ENCODE measurements around the gene PRKRA. TPM values are rescaled to one million over a fixed set of nuclear protein-coding genes. Genes with fewer than 3 reads are reported as not detected.

PRKRA gene
- polyA plus RNA-seq, 1 experiment: 30.4 TPM

DNA sequence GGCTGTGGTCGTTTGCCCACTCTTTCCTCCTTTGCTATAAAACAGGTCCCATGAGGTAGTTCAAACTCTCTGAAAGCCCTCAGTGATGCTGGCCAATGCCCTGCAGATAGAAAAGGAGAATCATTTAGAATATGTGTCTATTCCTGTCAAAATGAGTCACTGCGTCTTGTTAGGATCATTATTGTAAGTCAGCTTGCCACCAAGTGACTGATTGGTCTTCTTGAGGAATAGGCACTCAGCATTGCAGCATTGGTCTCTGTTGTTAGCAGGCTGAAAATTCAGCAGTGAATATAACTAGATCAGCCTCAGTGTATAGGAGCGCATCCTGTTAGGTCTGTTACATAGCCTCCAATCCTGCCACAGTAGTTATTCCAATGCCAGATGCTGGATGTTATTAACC lies 28.9 kb downstream of the PRKRA start:
- TF ChIP-seq, protein P1, sequence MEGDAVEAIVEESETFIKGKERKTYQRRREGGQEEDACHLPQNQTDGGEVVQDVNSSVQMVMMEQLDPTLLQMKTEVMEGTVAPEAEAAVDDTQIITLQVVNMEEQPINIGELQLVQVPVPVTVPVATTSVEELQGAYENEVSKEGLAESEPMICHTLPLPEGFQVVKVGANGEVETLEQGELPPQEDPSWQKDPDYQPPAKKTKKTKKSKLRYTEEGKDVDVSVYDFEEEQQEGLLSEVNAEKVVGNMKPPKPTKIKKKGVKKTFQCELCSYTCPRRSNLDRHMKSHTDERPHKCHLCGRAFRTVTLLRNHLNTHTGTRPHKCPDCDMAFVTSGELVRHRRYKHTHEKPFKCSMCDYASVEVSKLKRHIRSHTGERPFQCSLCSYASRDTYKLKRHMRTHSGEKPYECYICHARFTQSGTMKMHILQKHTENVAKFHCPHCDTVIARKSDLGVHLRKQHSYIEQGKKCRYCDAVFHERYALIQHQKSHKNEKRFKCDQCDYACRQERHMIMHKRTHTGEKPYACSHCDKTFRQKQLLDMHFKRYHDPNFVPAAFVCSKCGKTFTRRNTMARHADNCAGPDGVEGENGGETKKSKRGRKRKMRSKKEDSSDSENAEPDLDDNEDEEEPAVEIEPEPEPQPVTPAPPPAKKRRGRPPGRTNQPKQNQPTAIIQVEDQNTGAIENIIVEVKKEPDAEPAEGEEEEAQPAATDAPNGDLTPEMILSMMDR (IDR thresholded peaks at IDR 0.05; ENCODE audit: insufficient read depth, low read depth, low read length): no peak
- Histone ChIP-seq H3K36me3 (ENCODE audit: control insufficient read depth, insufficient read depth, low read length) (no peaks in the 10 kb centered on the region), H3K4me3 (ENCODE audit: low read depth, low read length) (no peak overlapping the region), H3K27me3 (ENCODE audit: control insufficient read depth, insufficient read depth, low read length) (no peaks in the 10 kb centered on the region)
- POLR2A ChIA-PET: no interaction called here
- DNase-seq (ENCODE audit: low read depth): no peak
- CTCF ChIA-PET: interaction anchor here (1.8 kb wide), 1 partner anchor 8 kb away, joined by 7 read pairs; no protein-coding TSS in a partner anchor

- Histone ChIP-seq H3K36me3 (ENCODE audit: control insufficient read depth, insufficient read depth, low read length) (no peaks in the 10 kb centered on the region), H3K27me3 (ENCODE audit: control insufficient read depth, insufficient read depth, low read length) (no peaks in the 10 kb centered on the region), H3K4me3 (ENCODE audit: low read depth, low read length) (no peak overlapping the region)
- no peak for DNase-seq (ENCODE audit: low read depth)
- POLR2A ChIA-PET: no interaction called here
- TF ChIP-seq, protein P1 (IDR thresholded peaks at IDR 0.05; ENCODE audit: insufficient read depth, low read depth, low read length): no peak
- CTCF ChIA-PET: interaction anchor here (0.6 to 8.8 kb wide), 4 partner anchors 11 to 288 kb away, joined by 3 to 175 read pairs (median 10); no protein-coding TSS in a partner anchor
These were observed 30.4 kb downstream of the PRKRA start for GRCh38 chr2:178420463-178420999.

DNA sequence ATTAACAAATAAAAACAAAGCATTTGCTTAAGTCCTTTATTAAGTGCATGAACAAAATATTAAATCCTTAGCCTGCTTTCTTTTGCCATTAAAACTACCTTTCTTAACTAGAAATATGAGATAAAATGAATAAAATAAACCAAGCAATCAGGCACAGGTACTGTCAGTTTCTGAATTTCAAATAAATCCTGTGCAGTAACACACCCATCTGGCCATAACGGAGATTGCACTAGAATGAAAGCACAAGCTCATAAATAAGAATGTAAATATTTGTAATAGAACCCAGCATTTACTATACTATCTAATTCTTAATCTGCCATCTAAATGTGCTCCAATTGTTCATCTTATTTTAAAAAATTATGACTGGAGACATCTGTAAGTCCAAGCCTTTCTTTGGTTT lies 31.9 kb downstream of the PRKRA start:
- POLR2A ChIA-PET: interaction anchor here (0.5 kb wide), 1 partner anchor 50 kb away, joined by 9 read pairs; no protein-coding TSS in a partner anchor
- TF ChIP-seq, protein P1 (IDR thresholded peaks at IDR 0.05; ENCODE audit: insufficient read depth, low read depth, low read length): peak; percentile 38; the same call in 1 of the 2 replicates
- CTCF ChIA-PET: interaction anchor here (0.5 to 8.8 kb wide), 15 partner anchors 9 to 307 kb away, joined by 3 to 175 read pairs (median 4); partner anchors contain the start of gene RBM45
- Histone ChIP-seq H3K36me3 (ENCODE audit: control insufficient read depth, insufficient read depth, low read length) (no peaks in the 10 kb centered on the region), H3K4me3 (ENCODE audit: low read depth, low read length) (no peak overlapping the region), H3K27me3 (ENCODE audit: control insufficient read depth, insufficient read depth, low read length) (no peaks in the 10 kb centered on the region)
- DNase-seq (ENCODE audit: low read depth): no peak

DNA sequence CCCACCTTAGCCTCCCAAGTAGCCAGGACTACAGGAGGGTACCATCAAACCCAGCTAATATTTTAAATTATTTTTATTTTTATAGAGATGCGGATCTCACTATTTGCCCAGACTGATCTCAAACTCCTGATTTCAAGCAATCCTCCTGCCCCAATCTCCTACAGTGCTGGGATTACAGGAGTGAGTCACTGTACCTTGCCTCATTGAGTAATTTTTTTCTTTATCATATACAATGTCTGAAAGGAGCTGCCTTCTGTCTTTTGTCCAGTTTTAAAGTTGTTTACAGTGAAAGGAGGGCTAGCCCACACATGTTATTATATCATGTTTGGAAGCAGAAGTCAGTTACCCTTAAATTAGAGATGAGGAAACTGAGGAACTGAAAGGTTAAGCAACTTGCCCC lies 32.5 kb downstream of the PRKRA start:
- CTCF ChIA-PET: interaction anchor here (0.5 to 8.8 kb wide), 13 partner anchors 8 to 307 kb away, joined by 3 to 175 read pairs (median 4); partner anchors contain the start of gene RBM45
- POLR2A ChIA-PET: no interaction called here
- H3K36me3 ChIP-seq (ENCODE audit: control insufficient read depth, insufficient read depth, low read length): no peaks in the 10 kb centered on the region
- TF ChIP-seq, protein P1 (IDR thresholded peaks at IDR 0.05; ENCODE audit: insufficient read depth, low read depth, low read length): no peak
- no peak for DNase-seq (ENCODE audit: low read depth)
- H3K27me3 ChIP-seq (ENCODE audit: control insufficient read depth, insufficient read depth, low read length): no peaks in the 10 kb centered on the region
- no peak overlapping the region for H3K4me3 ChIP-seq (ENCODE audit: low read depth, low read length)

- H3K4me3 ChIP-seq (ENCODE audit: low read depth, low read length): no peak overlapping the region
- CTCF ChIA-PET: interaction anchor here (1.1 to 8.8 kb wide), 9 partner anchors 8 to 306 kb away, joined by 3 to 175 read pairs (median 8); partner anchors contain the start of gene RBM45
- H3K36me3 ChIP-seq (ENCODE audit: control insufficient read depth, insufficient read depth, low read length): no peaks in the 10 kb centered on the region
- no peak for DNase-seq (ENCODE audit: low read depth)
- H3K27me3 ChIP-seq (ENCODE audit: control insufficient read depth, insufficient read depth, low read length): no peaks in the 10 kb centered on the region
- POLR2A ChIA-PET: no interaction called here
- TF ChIP-seq, protein P1 (IDR thresholded peaks at IDR 0.05; ENCODE audit: insufficient read depth, low read depth, low read length): no peak
These were observed 33.1 kb downstream of the PRKRA start for GRCh38 chr2:178417916-178418315.
